ENCODE results near the gene SLC25A36.
A peak's percentile ranks its signal among the peaks of the same experiment; 100 is the strongest.
"Not testable (repeated sequence)": the region's sequence is repeated elsewhere in the genome, so short reads cannot be mapped to it uniquely, and the experiment has no call there.

The SLC25A36 gene

DNA sequence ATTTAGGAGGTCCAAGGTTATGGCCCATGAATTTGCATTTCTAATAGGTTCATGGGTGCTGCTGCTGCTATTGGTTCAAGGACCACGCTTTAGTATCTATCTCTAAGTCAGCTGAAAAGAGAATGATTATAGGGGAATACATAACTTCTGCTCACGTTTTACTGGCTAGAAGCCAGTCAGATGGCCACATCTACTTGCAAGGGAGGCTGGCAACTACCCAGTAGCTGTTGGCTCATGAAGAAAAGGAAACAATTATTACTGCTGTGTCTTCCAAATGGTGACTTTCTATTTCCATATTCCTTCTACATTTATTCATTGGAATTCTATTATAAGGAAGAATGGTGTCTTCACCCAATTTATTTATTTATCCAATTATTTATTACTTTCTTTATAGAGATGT is 54.2 kb downstream of the SLC25A36 start:
- DNase-seq (ENCODE audit: low spot score) = no peak

- DNase-seq (ENCODE audit: low spot score) = peak; percentile 53
Measured at GRCh38 chr3:141000027-141000663, 58.5 kb downstream of the SLC25A36 start.

DNA sequence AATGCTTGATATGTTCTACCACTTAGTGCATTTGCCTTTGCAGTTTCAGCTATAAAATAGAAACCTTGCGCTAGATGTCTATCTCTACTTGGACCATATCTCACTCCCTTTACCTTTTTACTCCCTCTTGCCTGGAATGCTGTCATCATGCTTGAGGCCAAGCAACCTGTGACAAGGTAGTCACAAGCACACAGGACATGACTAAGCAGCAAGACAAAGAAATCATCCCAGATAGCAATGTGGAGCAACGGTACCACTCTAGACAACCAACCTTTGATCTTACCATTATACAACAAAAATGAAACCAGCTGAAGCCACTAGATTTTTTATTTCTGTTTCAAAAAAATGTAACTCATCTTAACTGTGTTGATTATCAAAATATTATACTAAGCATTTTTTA is 59.0 kb downstream of the SLC25A36 start:
- DNase-seq (ENCODE audit: low spot score) = no peak

DNA sequence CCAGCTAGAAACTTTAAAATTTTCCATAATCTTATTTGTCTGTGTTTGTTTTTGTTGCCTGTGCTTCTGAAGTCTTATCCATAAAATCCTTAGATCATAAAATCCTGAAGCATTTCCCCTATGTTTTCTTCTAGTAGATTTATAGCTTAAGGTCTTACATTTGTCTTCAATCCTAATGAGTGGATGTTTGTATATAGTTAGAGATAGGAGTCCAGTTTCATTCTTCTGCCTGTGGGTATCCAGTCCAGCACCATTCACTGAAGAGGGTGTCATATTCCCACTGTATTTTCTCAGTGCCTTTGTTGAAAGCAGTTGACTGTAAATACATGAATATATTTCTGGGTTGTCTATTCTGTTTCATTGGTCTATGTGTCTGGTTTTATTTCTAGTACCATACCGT is 64.7 kb downstream of the SLC25A36 start:
- DNase-seq (ENCODE audit: low spot score) = no peak

- DNase-seq (ENCODE audit: low spot score) = no peak
Measured at GRCh38 chr3:141009496-141009895, 67.9 kb downstream of the SLC25A36 start.

DNA sequence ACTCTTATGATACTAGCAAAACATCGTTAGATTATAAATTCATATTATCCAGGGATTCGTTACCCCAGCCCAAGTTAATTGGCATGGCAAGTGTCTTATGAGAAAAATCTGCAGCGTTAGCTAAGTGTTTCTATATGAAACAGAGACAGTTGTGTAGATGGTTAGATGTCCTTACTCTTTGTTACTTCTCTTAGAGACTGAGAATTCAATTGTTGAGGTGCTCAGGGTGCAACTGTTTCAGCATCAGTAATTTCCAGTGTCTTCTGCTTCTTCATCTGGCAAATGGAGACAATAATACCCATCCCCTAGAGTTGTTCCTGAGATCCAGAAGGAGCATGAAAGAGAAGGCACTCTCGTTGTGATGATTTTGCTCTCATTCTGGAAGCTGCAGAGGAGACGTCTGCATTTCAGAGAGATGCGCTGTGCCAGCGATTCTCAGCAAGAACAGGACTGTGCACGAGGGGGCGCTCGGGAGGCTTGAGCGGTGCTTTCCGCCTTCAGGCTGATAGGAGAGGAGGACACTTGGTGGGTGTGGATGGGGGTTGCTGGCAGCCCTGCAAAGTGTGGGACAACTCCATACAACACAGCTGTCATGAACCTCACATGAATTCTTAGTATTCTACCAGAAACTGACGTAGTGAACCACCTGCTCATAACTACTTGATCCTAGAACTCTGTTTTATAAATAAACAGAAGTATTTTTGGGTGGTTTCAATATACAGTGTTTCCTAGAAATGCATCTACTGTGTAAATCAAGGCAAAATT is 69.8 kb downstream of the SLC25A36 start:
- DNase-seq (ENCODE audit: low spot score) = peak; percentile 51

DNA sequence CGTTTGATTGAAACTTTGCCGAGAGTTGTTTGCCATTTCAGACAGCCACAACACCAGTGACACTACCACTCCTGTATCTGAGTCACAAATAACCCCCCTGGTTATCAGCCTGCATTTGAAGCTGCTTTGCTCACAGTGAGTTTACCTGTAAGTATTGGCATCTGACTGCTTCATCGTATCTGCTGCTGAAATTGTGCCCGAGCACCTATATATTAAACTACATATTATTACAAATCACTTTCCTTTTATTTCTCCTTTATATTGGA is 70.3 kb downstream of the SLC25A36 start:
- no peak for DNase-seq (ENCODE audit: low spot score)

DNA sequence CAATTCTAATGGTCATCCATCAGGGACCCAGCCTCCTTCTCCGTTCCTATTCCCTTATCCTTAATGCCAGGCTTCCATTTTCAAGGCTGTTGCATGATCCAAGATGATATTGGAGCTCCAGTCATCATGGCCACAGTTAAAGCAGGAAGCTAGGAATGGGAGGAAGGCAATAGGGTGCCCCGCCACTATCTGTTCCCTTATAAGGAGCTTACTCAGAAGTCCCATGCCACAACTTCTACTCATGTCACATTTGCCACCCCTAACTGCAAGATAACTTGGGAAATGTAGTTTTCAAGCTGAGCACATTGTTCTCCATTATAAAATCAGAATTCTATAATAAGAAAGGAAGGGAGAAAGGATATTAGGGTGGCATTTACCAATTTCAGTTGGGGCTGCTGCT is 70.9 kb downstream of the SLC25A36 start:
- DNase-seq (ENCODE audit: low spot score) = no peak

DNA sequence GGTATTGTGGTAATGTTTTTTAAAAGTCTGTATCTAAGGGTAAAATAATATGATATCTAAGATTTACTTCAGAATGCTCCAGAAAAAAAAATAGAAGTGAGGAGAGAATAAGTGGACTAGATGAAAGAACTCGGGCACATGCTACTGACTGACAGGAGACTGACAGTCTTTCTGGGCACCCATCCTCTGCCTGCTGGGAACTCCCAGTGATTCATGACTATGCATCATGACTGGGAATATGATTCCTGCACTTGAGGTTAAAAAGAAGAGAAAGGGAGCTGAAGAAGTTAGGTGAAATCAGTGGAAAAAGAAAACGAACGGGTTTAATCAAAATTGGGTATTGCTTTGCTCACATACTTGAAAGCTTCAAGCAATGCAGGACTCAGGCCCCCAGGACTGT is 73.8 kb downstream of the SLC25A36 start:
- no peak for DNase-seq (ENCODE audit: low spot score)

DNA sequence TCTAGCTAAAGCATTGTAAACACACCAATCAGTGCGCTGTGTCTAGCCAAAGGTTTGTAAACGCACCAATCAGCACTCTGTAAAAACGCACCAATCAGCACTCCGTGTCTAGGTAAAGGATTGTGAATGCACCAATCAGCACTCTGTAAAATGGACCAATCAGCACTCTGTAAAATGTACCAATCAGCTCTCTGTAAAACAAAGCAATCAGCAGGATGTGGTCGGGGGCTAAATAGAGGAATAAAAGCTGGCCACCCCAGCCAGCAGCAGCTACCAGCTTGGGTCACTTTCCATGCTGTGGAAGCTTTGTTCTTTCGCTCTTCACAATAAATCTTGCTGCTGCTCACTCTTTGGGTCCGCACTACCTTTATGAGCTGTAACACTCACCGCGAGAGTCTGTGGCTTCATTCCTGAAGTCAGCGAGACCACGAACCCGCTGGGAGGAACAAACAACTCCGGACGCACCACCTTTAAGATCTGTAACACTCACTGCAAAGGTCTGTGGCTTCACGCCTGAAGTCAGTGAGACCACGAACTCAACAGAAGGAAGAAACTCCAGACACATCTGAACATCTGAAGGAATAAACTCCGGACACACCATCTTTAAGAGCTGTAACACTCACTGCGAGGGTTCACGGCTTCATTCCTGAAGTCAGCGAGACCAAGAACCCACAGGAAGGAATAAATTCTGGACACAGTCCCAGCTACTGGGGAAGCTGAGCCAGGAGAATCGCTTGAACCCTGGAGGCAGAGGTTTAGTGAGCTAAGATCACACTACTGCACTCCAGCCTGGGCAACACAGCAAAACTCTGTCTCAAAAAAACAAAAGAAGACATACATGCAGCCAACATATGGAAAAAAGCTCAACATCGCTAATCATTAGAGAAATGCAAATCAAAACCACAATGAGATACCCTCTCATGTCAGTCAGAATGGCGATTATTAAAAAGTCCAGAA is 76.0 kb downstream of the SLC25A36 start:
- DNase-seq (ENCODE audit: low spot score) = not testable (repeated sequence)

- no peak for DNase-seq (ENCODE audit: low spot score)
Measured at GRCh38 chr3:141019244-141019643, 77.6 kb downstream of the SLC25A36 start.

DNA sequence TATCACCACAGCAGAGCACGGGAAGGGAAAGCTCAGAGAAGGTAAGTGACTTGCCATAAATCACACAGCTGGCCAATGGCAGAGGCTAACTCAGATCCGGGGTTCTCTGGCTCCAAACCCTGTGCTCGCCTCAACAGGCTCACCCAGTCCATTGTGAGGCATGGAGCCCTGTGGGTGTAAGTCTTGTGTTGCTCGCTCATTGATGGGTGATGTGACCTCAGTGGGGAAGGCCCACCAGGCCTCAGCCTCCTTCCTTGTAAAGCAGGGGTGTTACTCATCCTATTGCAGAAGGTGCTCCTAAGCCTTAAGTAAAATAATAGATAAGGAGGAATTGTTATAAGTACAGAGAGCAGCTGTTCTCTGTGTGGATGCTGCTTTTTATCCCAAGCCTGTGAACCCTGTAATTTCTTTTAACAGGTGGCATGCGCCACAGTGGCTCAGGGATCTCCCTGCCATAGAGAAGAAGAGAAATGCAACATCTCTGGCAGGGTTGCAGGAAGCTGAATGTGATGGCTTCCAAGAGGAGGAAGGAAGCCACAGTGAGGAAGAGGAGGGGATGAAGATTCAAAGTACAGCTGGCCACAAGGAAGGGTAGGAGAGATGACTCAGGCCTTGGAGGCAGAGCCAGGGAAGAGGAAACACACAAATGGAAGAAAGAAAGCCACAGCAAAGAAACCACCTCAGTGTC is 78.7 kb downstream of the SLC25A36 start:
- no peak for DNase-seq (ENCODE audit: low spot score)

- no peak for DNase-seq (ENCODE audit: low spot score)
Measured at GRCh38 chr3:141021261-141021660, 79.6 kb downstream of the SLC25A36 start.

Measured in globus pallidus (tissue), 1 donor.